Neutrophil (primary cell): Measurements from ENCODE around the gene NDUFA11.

Source experiments
- H3K27ac ChIP-seq: fragments of 200-600 bp; sonication (generic); 2 replicates; pipeline ENCODE4 v1.5.1; 2016; ENCODE audit warnings: mild to moderate bottlenecking, moderate library complexity
- H3K27me3 ChIP-seq: fragments of 200-600 bp; sonication (generic); 2 replicates; pipeline ENCODE4 v1.6.0; 2016; ENCODE audit warnings: mild to moderate bottlenecking
- H3K36me3 ChIP-seq: fragments of 200-600 bp; sonication (generic); 2 replicates; pipeline ENCODE4 v1.5.1; 2017
- H3K4me1 ChIP-seq, 2 experiments: fragments of 200-600 bp in 1 of 2; sonication (generic) in 1 of 2; 1 replicate in 1 of 2; 2 replicates in 1 of 2; pipeline versions ENCODE4 v1.5.1 to v1.6.1; 2013 to 2016; ENCODE audit warnings: low read depth in 1 of 2, low read length in 1 of 2, mild to moderate bottlenecking in 1 of 2, moderate library complexity in 1 of 2; ENCODE audit not compliant: control insufficient read depth in 1 of 2, insufficient read depth in 1 of 2
- H3K4me3 ChIP-seq, 2 experiments: fragments of 200-600 bp in 1 of 2; sonication (generic) in 1 of 2; 1 replicate in 1 of 2; 2 replicates in 1 of 2; pipeline ENCODE4 v1.5.1; 2013 to 2016; ENCODE audit warnings: low read depth in 1 of 2, low read length in 1 of 2, mild to moderate bottlenecking in 1 of 2, moderate library complexity in 1 of 2
- H3K9me3 ChIP-seq: fragments of 200-600 bp; sonication (generic); 2 replicates; pipeline ENCODE4 v1.5.1; 2016
- TF ChIP-seq, protein P1 (sequence below): fragments of 200-600 bp; sonication (generic); IDR thresholded peaks from 2 replicates; pipeline ENCODE4 v1.5.1; 2016; ENCODE audit warnings: antibody characterized with exemption

NDUFA11 gene

DNA sequence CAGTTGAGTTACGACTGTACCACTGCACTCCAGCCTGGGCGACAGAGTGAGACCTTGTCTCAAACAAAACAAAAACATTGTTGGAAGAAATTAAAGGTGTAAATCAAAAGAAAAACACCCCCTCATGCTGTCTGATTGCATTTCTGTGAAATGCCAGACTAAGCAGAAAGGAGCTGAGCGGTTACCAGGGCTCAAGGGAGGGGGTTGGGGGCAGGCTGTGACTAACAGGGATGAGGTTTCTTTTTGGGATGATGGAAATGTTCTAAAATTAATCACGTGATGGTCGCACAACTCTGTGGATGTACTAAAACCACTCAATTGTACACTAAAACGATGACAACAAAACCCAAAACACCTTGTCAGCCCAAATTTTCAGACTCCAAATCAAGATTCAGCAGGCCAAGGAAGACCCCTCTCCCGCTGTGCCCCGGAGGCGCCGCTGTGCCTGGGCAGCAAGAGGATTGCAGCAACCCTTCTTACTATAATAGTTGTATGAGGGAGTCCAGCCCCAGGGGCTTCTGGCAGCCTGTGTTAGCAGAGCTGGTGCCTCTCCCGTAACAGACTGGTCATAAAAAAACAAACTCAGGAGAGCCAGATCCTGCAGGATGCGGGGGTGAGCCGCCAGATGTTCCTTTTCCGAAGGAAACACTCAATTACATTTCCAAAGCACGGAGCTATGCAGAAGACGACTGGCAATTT, 31.3 kb upstream of the NDUFA11 start:
- no peaks in the 10 kb centered on the region for H3K9me3 ChIP-seq
- no peaks in the 10 kb centered on the region for H3K4me1 ChIP-seq
- H3K4me3 ChIP-seq = no peak overlapping the region
- TF ChIP-seq, protein P1, sequence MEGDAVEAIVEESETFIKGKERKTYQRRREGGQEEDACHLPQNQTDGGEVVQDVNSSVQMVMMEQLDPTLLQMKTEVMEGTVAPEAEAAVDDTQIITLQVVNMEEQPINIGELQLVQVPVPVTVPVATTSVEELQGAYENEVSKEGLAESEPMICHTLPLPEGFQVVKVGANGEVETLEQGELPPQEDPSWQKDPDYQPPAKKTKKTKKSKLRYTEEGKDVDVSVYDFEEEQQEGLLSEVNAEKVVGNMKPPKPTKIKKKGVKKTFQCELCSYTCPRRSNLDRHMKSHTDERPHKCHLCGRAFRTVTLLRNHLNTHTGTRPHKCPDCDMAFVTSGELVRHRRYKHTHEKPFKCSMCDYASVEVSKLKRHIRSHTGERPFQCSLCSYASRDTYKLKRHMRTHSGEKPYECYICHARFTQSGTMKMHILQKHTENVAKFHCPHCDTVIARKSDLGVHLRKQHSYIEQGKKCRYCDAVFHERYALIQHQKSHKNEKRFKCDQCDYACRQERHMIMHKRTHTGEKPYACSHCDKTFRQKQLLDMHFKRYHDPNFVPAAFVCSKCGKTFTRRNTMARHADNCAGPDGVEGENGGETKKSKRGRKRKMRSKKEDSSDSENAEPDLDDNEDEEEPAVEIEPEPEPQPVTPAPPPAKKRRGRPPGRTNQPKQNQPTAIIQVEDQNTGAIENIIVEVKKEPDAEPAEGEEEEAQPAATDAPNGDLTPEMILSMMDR = no peak
- H3K36me3 ChIP-seq = peaks cover 93% of the 10 kb centered on the region
- no peaks in the 10 kb centered on the region for H3K27me3 ChIP-seq
- no peak overlapping the region for H3K27ac ChIP-seq

DNA sequence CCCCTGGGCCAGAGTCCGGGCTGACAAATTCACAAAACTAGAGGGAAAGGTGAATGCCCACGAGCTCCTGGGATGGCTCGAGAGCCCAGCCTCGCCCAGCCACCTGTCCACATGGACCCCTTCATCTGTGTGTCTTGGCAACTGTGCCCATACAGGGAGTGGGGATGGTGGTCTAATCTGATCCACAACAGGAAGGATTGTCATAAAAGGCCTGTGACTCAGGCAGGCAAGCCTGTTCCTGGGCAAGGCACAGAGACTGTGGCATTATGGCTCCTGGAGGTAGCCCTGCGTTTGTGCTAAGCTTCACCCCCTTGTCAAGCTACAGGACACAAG, 30.4 kb upstream of the NDUFA11 start:
- no peaks in the 10 kb centered on the region for H3K27me3 ChIP-seq
- TF ChIP-seq, protein P1 = no peak
- H3K4me1 ChIP-seq = no peaks in the 10 kb centered on the region
- H3K27ac ChIP-seq = no peak overlapping the region
- H3K36me3 ChIP-seq = peaks cover 93% of the 10 kb centered on the region
- no peaks in the 10 kb centered on the region for H3K9me3 ChIP-seq
- no peak overlapping the region for H3K4me3 ChIP-seq

DNA sequence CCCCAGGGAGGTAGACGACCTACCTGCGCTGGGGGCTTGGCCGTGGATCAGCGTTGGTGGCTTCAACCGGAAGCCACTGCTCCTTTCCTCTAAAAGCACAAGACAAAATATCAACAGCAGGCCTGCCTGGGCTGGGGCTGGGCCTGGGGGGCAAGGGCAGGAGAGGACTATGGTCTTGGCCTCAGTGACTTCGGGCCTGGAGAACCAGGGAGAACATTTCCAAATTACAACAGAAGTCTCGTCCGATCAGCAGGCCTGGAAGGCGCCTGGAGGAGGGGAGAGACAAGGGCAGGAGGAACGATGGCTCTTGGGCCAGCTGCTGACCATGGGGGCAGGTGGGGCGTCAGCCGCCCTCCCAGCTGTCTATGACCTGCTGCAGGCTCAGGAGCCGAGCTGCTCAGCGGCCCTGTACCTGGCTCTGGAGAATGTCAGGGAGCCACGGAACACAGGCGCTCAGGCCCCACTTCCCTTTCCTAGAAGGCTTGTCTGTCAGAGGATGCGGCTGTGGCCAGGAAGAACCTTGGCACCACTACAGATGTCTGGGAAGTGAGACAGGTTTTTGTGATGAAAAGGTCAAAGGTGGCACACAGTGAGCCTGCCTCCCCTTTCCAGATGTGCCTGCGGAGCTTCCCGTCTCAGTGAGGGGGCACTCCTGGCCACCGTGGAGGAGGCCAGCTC, 29.9 kb upstream of the NDUFA11 start:
- peaks cover 95% of the 10 kb centered on the region for H3K36me3 ChIP-seq
- TF ChIP-seq, protein P1 = no peak

DNA sequence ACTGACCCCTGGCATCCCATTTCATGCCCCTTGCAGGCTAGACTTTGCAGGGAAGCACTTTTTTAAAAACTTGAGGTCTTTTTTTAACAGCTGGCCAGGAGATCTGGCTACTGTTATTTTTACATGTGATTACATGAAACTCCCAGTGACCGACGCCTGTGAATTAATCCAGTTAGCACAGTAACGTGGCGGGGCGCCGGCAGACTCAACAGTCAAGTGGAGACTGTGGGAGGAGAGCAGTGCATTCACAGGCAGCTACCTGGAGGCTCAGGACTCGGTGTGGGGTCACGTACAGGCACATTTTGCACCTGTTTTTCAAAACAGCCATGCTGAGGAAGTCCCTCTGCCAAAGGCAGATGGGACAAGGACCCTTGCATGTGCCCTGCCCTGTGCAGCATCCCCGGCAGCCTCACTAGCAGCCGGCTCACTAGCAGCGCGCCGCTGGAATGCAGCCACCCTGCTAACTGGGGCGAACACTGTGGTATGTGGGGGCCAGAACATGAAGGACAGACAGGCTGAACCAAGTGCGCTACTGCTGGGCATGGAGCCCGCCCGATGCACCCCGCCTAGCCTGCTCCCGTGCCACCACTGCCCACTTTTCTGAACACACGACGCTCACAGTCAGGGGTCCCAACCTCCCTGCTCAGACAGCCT, 29.1 kb upstream of the NDUFA11 start:
- Histone ChIP-seq H3K4me1 (no peaks in the 10 kb centered on the region), H3K4me3 (no peak overlapping the region), H3K27ac (no peak overlapping the region), H3K27me3 (no peaks in the 10 kb centered on the region), H3K36me3 (peaks cover 95% of the 10 kb centered on the region), H3K9me3 (no peaks in the 10 kb centered on the region)
- TF ChIP-seq, protein P1 = no peak

More for the DNA sequence above, 29.9 kb upstream of the NDUFA11 start:
- Histone ChIP-seq H3K9me3 (no peaks in the 10 kb centered on the region), H3K27ac (no peak overlapping the region), H3K27me3 (no peaks in the 10 kb centered on the region), H3K4me3 (no peak overlapping the region), H3K4me1 (no peaks in the 10 kb centered on the region)

DNA sequence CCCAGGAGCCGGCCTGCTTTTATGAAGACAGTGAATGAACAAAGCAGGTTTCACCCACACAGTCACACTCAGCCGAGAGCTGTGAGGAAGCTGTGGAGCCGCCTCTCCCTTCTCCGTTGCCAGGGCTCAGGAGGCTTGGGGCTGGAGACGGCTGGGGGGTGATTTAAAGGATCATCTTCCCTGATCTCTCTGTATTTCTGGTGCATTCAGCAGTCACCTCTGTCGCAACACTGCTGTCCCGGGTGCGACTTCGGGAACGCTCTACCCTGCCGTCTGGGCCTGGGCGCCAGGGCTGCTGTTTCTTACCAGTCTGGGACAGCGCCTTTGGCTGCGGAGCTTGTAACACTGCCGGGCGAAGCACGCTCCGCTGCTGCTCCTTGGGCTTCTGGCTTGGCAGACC, 28.6 kb upstream of the NDUFA11 start:
- Histone ChIP-seq H3K4me1 (no peaks in the 10 kb centered on the region), H3K27ac (no peak overlapping the region), H3K27me3 (no peaks in the 10 kb centered on the region), H3K36me3 (peaks cover 95% of the 10 kb centered on the region), H3K4me3 (no peak overlapping the region), H3K9me3 (no peaks in the 10 kb centered on the region)
- TF ChIP-seq, protein P1 = no peak
